GM21529 (cell line): ENCODE measurements around the gene KEAP1.

Experiments
- ATAC-seq: cut with Tn5 transposase; IDR thresholded peaks from one replicate; pipeline ENCODE4 v1.9.1; 2021; ENCODE audit not compliant: unreplicated experiment

The KEAP1 gene

GRCh38 chr19:10452726-10453618 lies 50.2 kb downstream of the KEAP1 start:
- ATAC-seq: no peak

- ATAC-seq: no peak
Observed at GRCh38 chr19:10450853-10451609, 52.1 kb downstream of the KEAP1 start.

- ATAC-seq: no peak
Observed at GRCh38 chr19:10450191-10450852, 52.8 kb downstream of the KEAP1 start.

- ATAC-seq: no peak
Observed at GRCh38 chr19:10449037-10449436, 54.1 kb downstream of the KEAP1 start.

GRCh38 chr19:10442698-10443097 lies 60.5 kb downstream of the KEAP1 start:
- no peak for ATAC-seq

- ATAC-seq: no peak
Observed at GRCh38 chr19:10439588-10439987, 63.6 kb downstream of the KEAP1 start.
